H9 (cell line): ENCODE measurements around the gene NPTN. TPM values are rescaled to one million over a fixed set of nuclear protein-coding genes. Genes with fewer than 3 reads are reported as not detected.

Experiments
- DNase-seq: peaks from one replicate; pipeline ENCODE4 v3.0.0-alpha.2; 2017
- H2AFZ ChIP-seq: one replicate; pipeline ENCODE4 v1.6.1; 2013; ENCODE audit warnings: mild to moderate bottlenecking, low read length, control low read depth, moderate library complexity
- H2AK5ac ChIP-seq: 2 replicates; pipeline ENCODE4 v1.6.1; 2013; ENCODE audit warnings: low read length, control low read depth, mixed read lengths; ENCODE audit not compliant: insufficient read length
- H2BK120ac ChIP-seq: one replicate; pipeline ENCODE4 v1.6.1; 2013; ENCODE audit warnings: low read depth, mild to moderate bottlenecking, low read length, control low read depth, inconsistent platforms; ENCODE audit not compliant: poor library complexity, severe bottlenecking
- H2BK12ac ChIP-seq: 2 replicates; pipeline ENCODE4 v1.6.1; 2013; ENCODE audit warnings: low read length, control low read depth, mixed read lengths, low read depth; ENCODE audit not compliant: insufficient read length
- H2BK15ac ChIP-seq: 2 replicates; pipeline ENCODE4 v1.6.1; 2013; ENCODE audit warnings: low read depth, low read length, control low read depth
- H2BK20ac ChIP-seq: one replicate; pipeline ENCODE4 v1.6.1; 2013; ENCODE audit warnings: low read depth, mild to moderate bottlenecking, low read length, control low read depth, inconsistent platforms; ENCODE audit not compliant: poor library complexity, severe bottlenecking
- H2BK5ac ChIP-seq: 2 replicates; pipeline ENCODE4 v1.6.1; 2013; ENCODE audit warnings: low read length, control low read depth, mixed read lengths; ENCODE audit not compliant: insufficient read length
- H3K14ac ChIP-seq: 2 replicates; pipeline ENCODE4 v1.6.1; 2013; ENCODE audit warnings: low read length, control low read depth; ENCODE audit not compliant: insufficient read depth
- H3K18ac ChIP-seq: 2 replicates; pipeline ENCODE4 v1.6.1; 2013; ENCODE audit warnings: low read depth, mild to moderate bottlenecking, mixed read lengths, low read length, control low read depth; ENCODE audit not compliant: insufficient read length
- H3K23ac ChIP-seq: 2 replicates; pipeline ENCODE4 v1.6.1; 2013; ENCODE audit warnings: low read length, control low read depth, mixed read lengths, low read depth; ENCODE audit not compliant: insufficient read length
- H3K23me2 ChIP-seq: 2 replicates; pipeline ENCODE4 v1.6.1; 2013; ENCODE audit warnings: low read depth, mild to moderate bottlenecking, mixed read lengths, low read length, control low read depth; ENCODE audit not compliant: insufficient read length, poor library complexity, severe bottlenecking
- H3K27ac ChIP-seq: 2 replicates; pipeline ENCODE4 v1.5.1; 2013; ENCODE audit warnings: low read length, control low read depth, mixed read lengths, low read depth; ENCODE audit not compliant: insufficient read length
- H3K27me3 ChIP-seq: 2 replicates; pipeline ENCODE4 v1.6.1; 2013; ENCODE audit warnings: low read length, control low read depth, inconsistent platforms; ENCODE audit not compliant: insufficient read depth
- H3K4ac ChIP-seq: 2 replicates; pipeline ENCODE4 v1.6.1; 2013; ENCODE audit warnings: low read depth, mild to moderate bottlenecking, control low read depth, inconsistent platforms, low read length, moderate library complexity
- H3K4me1 ChIP-seq: 2 replicates; pipeline ENCODE4 v1.6.1; 2013; ENCODE audit warnings: low read length, control low read depth, inconsistent platforms; ENCODE audit not compliant: insufficient read depth
- H3K4me2 ChIP-seq: 2 replicates; pipeline ENCODE4 v1.6.1; 2013; ENCODE audit warnings: low read length, control low read depth, mixed read lengths; ENCODE audit not compliant: insufficient read length, insufficient read depth
- H3K56ac ChIP-seq: 2 replicates; pipeline ENCODE4 v1.6.1; 2013; ENCODE audit warnings: low read depth, mild to moderate bottlenecking, mixed read lengths, low read length, control low read depth; ENCODE audit not compliant: insufficient read length
- H3K79me1 ChIP-seq: 2 replicates; pipeline ENCODE4 v1.6.1; 2013; ENCODE audit warnings: low read depth, mild to moderate bottlenecking, moderate library complexity, low read length, control low read depth, inconsistent platforms; ENCODE audit not compliant: insufficient read depth, poor library complexity, severe bottlenecking
- H3K79me2 ChIP-seq: 2 replicates; pipeline ENCODE4 v1.6.1; 2013; ENCODE audit warnings: low read length, control low read depth, inconsistent platforms; ENCODE audit not compliant: insufficient read depth
- H3K9ac ChIP-seq: 2 replicates; pipeline ENCODE4 v1.6.1; 2013; ENCODE audit warnings: low read length, control low read depth, mixed read lengths; ENCODE audit not compliant: insufficient read length; ENCODE audit errors: extremely low read depth
- H3K9me3 ChIP-seq: one replicate; pipeline ENCODE4 v1.6.1; 2013; ENCODE audit warnings: low read depth, low read length, inconsistent platforms; ENCODE audit not compliant: control insufficient read depth
- H3T11ph ChIP-seq: one replicate; pipeline ENCODE4 v1.6.1; 2013; ENCODE audit warnings: mild to moderate bottlenecking, low read length, control low read depth, inconsistent platforms
- H4K20me1 ChIP-seq: one replicate; pipeline ENCODE4 v1.6.1; 2013; ENCODE audit not compliant: control insufficient read depth, insufficient read length, insufficient read depth
- H4K5ac ChIP-seq: 2 replicates; pipeline ENCODE4 v1.6.1; 2013; ENCODE audit warnings: low read depth, mild to moderate bottlenecking, mixed read lengths, low read length, control low read depth; ENCODE audit not compliant: insufficient read length
- H4K8ac ChIP-seq: replicated peaks from 2 replicates; pipeline ENCODE4 v1.6.1; 2013; ENCODE audit warnings: low read length, control low read depth, mixed read lengths, low read depth; ENCODE audit not compliant: insufficient read length
- H4K91ac ChIP-seq: 2 replicates; pipeline ENCODE4 v1.6.1; 2013; ENCODE audit warnings: low read depth, mild to moderate bottlenecking, moderate library complexity, mixed read lengths, low read length, control low read depth; ENCODE audit not compliant: insufficient read length
- H3K27ac Mint-ChIP-seq, 3 experiments: 2 replicates in 2 of 3; 3 replicates in 1 of 3; pipeline ENCODE4 v1.8.0; 2020 to 2021; ENCODE audit warnings: mixed read lengths in 3 of 3, mild to moderate bottlenecking in 1 of 3, moderate library complexity in 1 of 3
- H3K27me3 Mint-ChIP-seq: 2 replicates; pipeline ENCODE4 v1.8.0; 2021; ENCODE audit warnings: low read depth, mild to moderate bottlenecking, moderate library complexity, mixed read lengths
- H3K36me3 Mint-ChIP-seq, 3 experiments: 2 replicates in 2 of 3; 3 replicates in 1 of 3; pipeline ENCODE4 v1.8.0; 2020 to 2021; ENCODE audit warnings: low read depth in 3 of 3, mixed read lengths in 3 of 3; ENCODE audit not compliant: insufficient read depth in 1 of 3
- H3K4me1 Mint-ChIP-seq, 2 experiments: 2 replicates each; pipeline ENCODE4 v1.8.0; 2020; ENCODE audit warnings: mixed read lengths in 2 of 2
- H3K4me3 Mint-ChIP-seq, 2 experiments: 2 replicates in 1 of 2; 3 replicates in 1 of 2; pipeline ENCODE4 v1.8.0; 2020 to 2021; ENCODE audit warnings: mild to moderate bottlenecking in 2 of 2, mixed read lengths in 2 of 2, moderate library complexity in 1 of 2
- H3K9me3 Mint-ChIP-seq, 2 experiments: 2 replicates in 1 of 2; 3 replicates in 1 of 2; pipeline ENCODE4 v1.8.0; 2020; ENCODE audit warnings: mild to moderate bottlenecking in 2 of 2, mixed read lengths in 2 of 2, moderate library complexity in 1 of 2
- WGBS: extraction: QIAGEN DNeasy Blood & Tissue Kit; methylation state at CpG from one replicate; pipeline ENCODE4 v1.1.7; 2013; ENCODE audit warnings: missing lambda C conversion rate, low lambda C conversion rate, mixed read lengths; ENCODE audit not compliant: insufficient read length; ENCODE audit errors: extremely low coverage; 5-methylcytosine and 5-hydroxymethylcytosine counted together
- total RNA-seq: library from RNA; stranded (reverse); gene quantifications from 2 replicates; pipeline ENCODE4 v1.2.1, GENCODE V29; 2021
- TF ChIP-seq, protein P1 (sequence below): fragments of 200-600 bp; sonication (generic); conservative IDR thresholded peaks from 3 replicates; pipeline ENCODE4 v1.8.0; 2021; ENCODE audit warnings: antibody characterized with exemption, mild to moderate bottlenecking

NPTN gene
- total RNA-seq, 1 experiment from 2014 or later: 89.1 TPM

DNA sequence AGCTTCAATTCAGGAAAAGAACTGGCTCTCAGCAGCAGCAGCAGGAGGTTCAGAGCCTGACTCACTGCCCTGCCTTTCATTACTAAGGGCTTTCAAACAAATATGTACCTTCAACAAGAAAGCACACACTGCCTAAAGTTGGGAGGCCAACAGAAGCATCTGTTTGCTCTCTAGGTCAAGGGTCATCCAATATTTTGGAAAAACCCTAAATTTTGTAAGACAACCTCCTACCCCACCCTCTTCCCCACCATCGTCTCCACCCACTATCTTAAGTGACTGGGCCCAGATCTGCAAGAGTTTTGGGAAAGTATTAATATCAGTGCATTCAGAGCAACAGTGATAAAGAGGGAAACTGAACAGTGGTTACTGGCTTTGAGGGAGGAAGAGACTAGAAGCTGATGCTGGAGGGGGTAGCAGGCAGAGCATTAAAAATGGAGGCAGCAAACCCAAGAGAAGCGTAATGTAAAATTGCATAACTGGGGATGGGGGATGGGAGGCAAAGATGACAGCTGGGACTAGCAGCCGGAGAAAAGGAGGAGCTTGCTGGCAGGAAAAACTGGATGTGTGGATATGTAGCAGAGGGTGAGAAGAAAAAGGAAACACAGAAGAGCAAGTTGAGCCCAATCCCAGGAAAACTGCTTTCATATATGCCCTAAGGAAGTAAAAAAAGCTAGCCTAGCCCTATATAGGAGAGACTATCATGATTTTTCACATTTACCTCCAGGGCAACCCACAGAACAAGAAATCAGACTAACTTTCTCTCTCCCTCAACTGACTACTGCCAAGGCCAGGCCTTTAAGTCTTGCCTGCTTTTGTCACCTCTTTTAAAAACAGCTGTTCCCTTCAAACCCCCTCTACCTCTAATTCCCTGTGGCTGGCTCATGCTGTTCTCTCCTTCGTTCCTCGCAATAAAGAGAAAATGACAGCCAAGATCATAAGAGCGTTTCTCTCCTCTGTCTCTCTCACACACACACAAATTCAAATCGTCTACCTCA, 31.4 kb downstream of the NPTN start:
- Histone ChIP-seq H3K56ac (no peak overlapping the region), H3K23me2 (no peaks in the 10 kb centered on the region), H3K27me3 (no peaks in the 10 kb centered on the region; the same call in 1 of the 2 replicates), H2BK5ac (no peak overlapping the region), H4K91ac (no peak overlapping the region), H3K9me3 (no peaks in the 10 kb centered on the region), H3K4me1 (peaks cover 17% of the 10 kb centered on the region; the same call in 1 of the 2 replicates), H2AK5ac (no peak overlapping the region), H2AFZ (no peak overlapping the region), H3K9ac (no peak overlapping the region), H3K79me1 (peaks cover 21% of the 10 kb centered on the region), H3K4ac (no peak overlapping the region), H3K23ac (no peak overlapping the region), H3K79me2 (peaks cover 17% of the 10 kb centered on the region; the same call in 1 of the 2 replicates), H3T11ph (no peak overlapping the region), H3K18ac (no peak overlapping the region), H2BK15ac (no peak overlapping the region), H3K4me2 (peak overlapping the region; percentile 34), H2BK20ac (no peak overlapping the region), H2BK120ac (no peak overlapping the region), H2BK12ac (no peak overlapping the region), H4K8ac (no peak overlapping the region), H4K5ac (no peak overlapping the region), H3K14ac (no peak overlapping the region), H3K27ac (no peak overlapping the region), H4K20me1 (no peaks in the 10 kb centered on the region)
- peaks cover 0 to 2% (median under 1%) of the 10 kb centered on the region in 3 experiments; a peak in 1 of 7 replicates for H3K36me3 Mint-ChIP-seq
- no peaks in the 10 kb centered on the region for H3K9me3 Mint-ChIP-seq
- TF ChIP-seq, protein P1, sequence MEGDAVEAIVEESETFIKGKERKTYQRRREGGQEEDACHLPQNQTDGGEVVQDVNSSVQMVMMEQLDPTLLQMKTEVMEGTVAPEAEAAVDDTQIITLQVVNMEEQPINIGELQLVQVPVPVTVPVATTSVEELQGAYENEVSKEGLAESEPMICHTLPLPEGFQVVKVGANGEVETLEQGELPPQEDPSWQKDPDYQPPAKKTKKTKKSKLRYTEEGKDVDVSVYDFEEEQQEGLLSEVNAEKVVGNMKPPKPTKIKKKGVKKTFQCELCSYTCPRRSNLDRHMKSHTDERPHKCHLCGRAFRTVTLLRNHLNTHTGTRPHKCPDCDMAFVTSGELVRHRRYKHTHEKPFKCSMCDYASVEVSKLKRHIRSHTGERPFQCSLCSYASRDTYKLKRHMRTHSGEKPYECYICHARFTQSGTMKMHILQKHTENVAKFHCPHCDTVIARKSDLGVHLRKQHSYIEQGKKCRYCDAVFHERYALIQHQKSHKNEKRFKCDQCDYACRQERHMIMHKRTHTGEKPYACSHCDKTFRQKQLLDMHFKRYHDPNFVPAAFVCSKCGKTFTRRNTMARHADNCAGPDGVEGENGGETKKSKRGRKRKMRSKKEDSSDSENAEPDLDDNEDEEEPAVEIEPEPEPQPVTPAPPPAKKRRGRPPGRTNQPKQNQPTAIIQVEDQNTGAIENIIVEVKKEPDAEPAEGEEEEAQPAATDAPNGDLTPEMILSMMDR: no peak
- no peak for DNase-seq
- no peak overlapping the region for H3K27ac Mint-ChIP-seq
- no CpG with 5 or more reads among the region's 7 CpGs for WGBS
- no peaks in the 10 kb centered on the region for H3K27me3 Mint-ChIP-seq
- H3K4me3 Mint-ChIP-seq: no peak overlapping the region
- peaks cover 36 to 45% of the 10 kb centered on the region in 2 experiments for H3K4me1 Mint-ChIP-seq
